HL-60 (cell line): ENCODE measurements around the gene MAST2.

Experiments
- TF ChIP-seq, protein P1 (sequence below): IDR thresholded peaks from one replicate; pipeline ENCODE4 v1.5.1; 2011; ENCODE audit warnings: low read length, control low read depth, inconsistent platforms; ENCODE audit not compliant: insufficient read depth
- TF ChIP-seq, protein P2 (sequence below): IDR thresholded peaks from 2 replicates; pipeline ENCODE4 v1.6.1; 2012; ENCODE audit warnings: low read depth; ENCODE audit not compliant: insufficient replicate concordance

DNA sequence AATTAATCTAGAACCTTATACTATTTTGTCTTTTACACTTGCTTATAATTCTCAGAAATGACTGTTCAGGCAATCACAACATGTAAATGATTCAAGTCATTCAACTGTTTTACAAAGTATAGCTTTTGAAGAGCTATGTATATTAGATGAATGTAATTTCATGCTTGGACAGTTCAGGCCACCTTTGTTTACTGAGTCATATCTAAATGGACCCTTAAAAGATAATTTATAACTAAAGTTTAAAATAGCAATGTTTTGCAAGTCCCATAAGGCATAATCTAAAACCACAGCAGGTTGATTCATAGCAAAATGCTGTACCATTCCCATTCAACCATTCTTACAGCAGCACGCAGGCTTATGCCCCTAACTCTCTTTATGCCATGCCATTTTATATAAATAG, 264.2 kb downstream of the MAST2 start:
- TF ChIP-seq, protein P1, sequence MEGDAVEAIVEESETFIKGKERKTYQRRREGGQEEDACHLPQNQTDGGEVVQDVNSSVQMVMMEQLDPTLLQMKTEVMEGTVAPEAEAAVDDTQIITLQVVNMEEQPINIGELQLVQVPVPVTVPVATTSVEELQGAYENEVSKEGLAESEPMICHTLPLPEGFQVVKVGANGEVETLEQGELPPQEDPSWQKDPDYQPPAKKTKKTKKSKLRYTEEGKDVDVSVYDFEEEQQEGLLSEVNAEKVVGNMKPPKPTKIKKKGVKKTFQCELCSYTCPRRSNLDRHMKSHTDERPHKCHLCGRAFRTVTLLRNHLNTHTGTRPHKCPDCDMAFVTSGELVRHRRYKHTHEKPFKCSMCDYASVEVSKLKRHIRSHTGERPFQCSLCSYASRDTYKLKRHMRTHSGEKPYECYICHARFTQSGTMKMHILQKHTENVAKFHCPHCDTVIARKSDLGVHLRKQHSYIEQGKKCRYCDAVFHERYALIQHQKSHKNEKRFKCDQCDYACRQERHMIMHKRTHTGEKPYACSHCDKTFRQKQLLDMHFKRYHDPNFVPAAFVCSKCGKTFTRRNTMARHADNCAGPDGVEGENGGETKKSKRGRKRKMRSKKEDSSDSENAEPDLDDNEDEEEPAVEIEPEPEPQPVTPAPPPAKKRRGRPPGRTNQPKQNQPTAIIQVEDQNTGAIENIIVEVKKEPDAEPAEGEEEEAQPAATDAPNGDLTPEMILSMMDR = no peak
- TF ChIP-seq, protein P2, sequence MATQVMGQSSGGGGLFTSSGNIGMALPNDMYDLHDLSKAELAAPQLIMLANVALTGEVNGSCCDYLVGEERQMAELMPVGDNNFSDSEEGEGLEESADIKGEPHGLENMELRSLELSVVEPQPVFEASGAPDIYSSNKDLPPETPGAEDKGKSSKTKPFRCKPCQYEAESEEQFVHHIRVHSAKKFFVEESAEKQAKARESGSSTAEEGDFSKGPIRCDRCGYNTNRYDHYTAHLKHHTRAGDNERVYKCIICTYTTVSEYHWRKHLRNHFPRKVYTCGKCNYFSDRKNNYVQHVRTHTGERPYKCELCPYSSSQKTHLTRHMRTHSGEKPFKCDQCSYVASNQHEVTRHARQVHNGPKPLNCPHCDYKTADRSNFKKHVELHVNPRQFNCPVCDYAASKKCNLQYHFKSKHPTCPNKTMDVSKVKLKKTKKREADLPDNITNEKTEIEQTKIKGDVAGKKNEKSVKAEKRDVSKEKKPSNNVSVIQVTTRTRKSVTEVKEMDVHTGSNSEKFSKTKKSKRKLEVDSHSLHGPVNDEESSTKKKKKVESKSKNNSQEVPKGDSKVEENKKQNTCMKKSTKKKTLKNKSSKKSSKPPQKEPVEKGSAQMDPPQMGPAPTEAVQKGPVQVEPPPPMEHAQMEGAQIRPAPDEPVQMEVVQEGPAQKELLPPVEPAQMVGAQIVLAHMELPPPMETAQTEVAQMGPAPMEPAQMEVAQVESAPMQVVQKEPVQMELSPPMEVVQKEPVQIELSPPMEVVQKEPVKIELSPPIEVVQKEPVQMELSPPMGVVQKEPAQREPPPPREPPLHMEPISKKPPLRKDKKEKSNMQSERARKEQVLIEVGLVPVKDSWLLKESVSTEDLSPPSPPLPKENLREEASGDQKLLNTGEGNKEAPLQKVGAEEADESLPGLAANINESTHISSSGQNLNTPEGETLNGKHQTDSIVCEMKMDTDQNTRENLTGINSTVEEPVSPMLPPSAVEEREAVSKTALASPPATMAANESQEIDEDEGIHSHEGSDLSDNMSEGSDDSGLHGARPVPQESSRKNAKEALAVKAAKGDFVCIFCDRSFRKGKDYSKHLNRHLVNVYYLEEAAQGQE = no peak
